HG03520 (cell line): ENCODE data around the gene SMARCD3.

Experiments used
- ATAC-seq: cut with Tn5 transposase; IDR thresholded peaks from one replicate; pipeline ENCODE4 v1.9.1; 2021; ENCODE audit warnings: mild to moderate bottlenecking, moderate library complexity; ENCODE audit not compliant: unreplicated experiment

Gene SMARCD3

GRCh38 chr7:151248346-151249033 is at the start of gene SMARCD3:
TSS of gene SMARCD3 (minus strand) at chr7:151248694. CDS start at chr7:151248562, 132 bp downstream.
- ATAC-seq: no peak

- no peak for ATAC-seq
Measured at GRCh38 chr7:151296202-151296992, 47.9 kb upstream of the SMARCD3 start.

GRCh38 chr7:151292850-151293249 is 44.4 kb upstream of the SMARCD3 start:
- ATAC-seq: no peak

GRCh38 chr7:151291206-151291605 is 42.7 kb upstream of the SMARCD3 start:
- ATAC-seq: no peak

- ATAC-seq: no peak
Measured at GRCh38 chr7:151290355-151290760, 41.9 kb upstream of the SMARCD3 start.

GRCh38 chr7:151289891-151290290 is 41.4 kb upstream of the SMARCD3 start:
- no peak for ATAC-seq

- no peak for ATAC-seq
Measured at GRCh38 chr7:151286148-151286547, 37.7 kb upstream of the SMARCD3 start.

- no peak for ATAC-seq
Measured at GRCh38 chr7:151283302-151283701, 34.8 kb upstream of the SMARCD3 start.

- no peak for ATAC-seq
Measured at GRCh38 chr7:151282111-151282510, 33.6 kb upstream of the SMARCD3 start.

- ATAC-seq: no peak
Measured at GRCh38 chr7:151281686-151282085, 33.2 kb upstream of the SMARCD3 start.

- ATAC-seq: no peak
Measured at GRCh38 chr7:151280388-151281019, 32.0 kb upstream of the SMARCD3 start.

GRCh38 chr7:151279868-151280267 is 31.4 kb upstream of the SMARCD3 start:
- no peak for ATAC-seq

GRCh38 chr7:151278949-151279348 is 30.5 kb upstream of the SMARCD3 start:
- no peak for ATAC-seq

- no peak for ATAC-seq
Measured at GRCh38 chr7:151277631-151278030, 29.1 kb upstream of the SMARCD3 start.

GRCh38 chr7:151276666-151277590 is 28.4 kb upstream of the SMARCD3 start:
- peak; percentile 46 for ATAC-seq

GRCh38 chr7:151275813-151276577 is 27.5 kb upstream of the SMARCD3 start:
- ATAC-seq: no peak

- ATAC-seq: no peak
Measured at GRCh38 chr7:151274936-151275812, 26.7 kb upstream of the SMARCD3 start.

GRCh38 chr7:151274396-151274795 is 25.9 kb upstream of the SMARCD3 start:
- no peak for ATAC-seq
